HUES48 (cell line): ENCODE measurements around the gene MYO10.

Experiments
- H3K27ac ChIP-seq: one replicate; pipeline ENCODE4 v1.7.0; 2013; ENCODE audit warnings: low read depth, low read length, inconsistent platforms
- H3K27me3 ChIP-seq: 2 replicates; pipeline ENCODE4 v1.6.1; 2013; ENCODE audit warnings: mild to moderate bottlenecking, low read length; ENCODE audit not compliant: control insufficient read depth, insufficient read depth
- H3K36me3 ChIP-seq: 2 replicates; pipeline ENCODE4 v1.6.1; 2013; ENCODE audit warnings: low read length; ENCODE audit not compliant: control insufficient read depth, insufficient read depth
- H3K4me1 ChIP-seq: 2 replicates; pipeline ENCODE4 v1.6.1; 2013; ENCODE audit warnings: mild to moderate bottlenecking, low read length; ENCODE audit not compliant: control insufficient read depth, insufficient read depth
- H3K4me3 ChIP-seq: 2 replicates; pipeline ENCODE4 v1.5.1; 2013; ENCODE audit warnings: mild to moderate bottlenecking, low read depth, low read length
- H3K9ac ChIP-seq: 2 replicates; pipeline ENCODE4 v1.6.1; 2013; ENCODE audit warnings: mild to moderate bottlenecking, low read depth, low read length, moderate library complexity
- H3K9me3 ChIP-seq: 2 replicates; pipeline ENCODE4 v1.6.1; 2013; ENCODE audit warnings: low read length; ENCODE audit not compliant: control insufficient read depth, insufficient read depth

MYO10 gene

GRCh38 chr5:16970260-16970659 lies 34.2 kb upstream of the MYO10 start:
- no peak overlapping the region for H3K9ac ChIP-seq
- no peaks in the 10 kb centered on the region for H3K36me3 ChIP-seq
- H3K9me3 ChIP-seq, result no peaks in the 10 kb centered on the region
- H3K4me3 ChIP-seq, result no peak overlapping the region
- H3K4me1 ChIP-seq, result peaks cover 9% of the 10 kb centered on the region
- H3K27ac ChIP-seq, result no peak overlapping the region
- H3K27me3 ChIP-seq, result no peaks in the 10 kb centered on the region

- Histone ChIP-seq H3K27me3 (no peaks in the 10 kb centered on the region), H3K27ac (no peak overlapping the region), H3K9ac (no peak overlapping the region), H3K4me1 (peaks cover 9% of the 10 kb centered on the region; the same call in 1 of the 2 replicates), H3K36me3 (no peaks in the 10 kb centered on the region), H3K4me3 (no peak overlapping the region), H3K9me3 (no peaks in the 10 kb centered on the region)
Observed at GRCh38 chr5:16965581-16965980, 29.5 kb upstream of the MYO10 start.

- Histone ChIP-seq H3K27ac (no peak overlapping the region), H3K4me1 (peaks cover 9% of the 10 kb centered on the region; the same call in 1 of the 2 replicates), H3K4me3 (no peak overlapping the region), H3K9me3 (no peaks in the 10 kb centered on the region), H3K27me3 (no peaks in the 10 kb centered on the region), H3K9ac (no peak overlapping the region), H3K36me3 (no peaks in the 10 kb centered on the region)
Observed at GRCh38 chr5:16963821-16964220, 27.7 kb upstream of the MYO10 start.

GRCh38 chr5:16961131-16961530 lies 25.0 kb upstream of the MYO10 start:
- Histone ChIP-seq H3K27ac (no peak overlapping the region), H3K36me3 (no peaks in the 10 kb centered on the region), H3K4me1 (peaks cover 9% of the 10 kb centered on the region; the same call in 1 of the 2 replicates), H3K4me3 (no peak overlapping the region), H3K9me3 (no peaks in the 10 kb centered on the region), H3K9ac (no peak overlapping the region), H3K27me3 (no peaks in the 10 kb centered on the region)

- Histone ChIP-seq H3K4me1 (no peaks in the 10 kb centered on the region), H3K9ac (no peak overlapping the region), H3K9me3 (no peaks in the 10 kb centered on the region), H3K36me3 (no peaks in the 10 kb centered on the region), H3K27me3 (no peaks in the 10 kb centered on the region), H3K27ac (no peak overlapping the region), H3K4me3 (no peak overlapping the region)
Observed at GRCh38 chr5:16957304-16958196, 21.5 kb upstream of the MYO10 start.

- Histone ChIP-seq H3K27ac (no peak overlapping the region), H3K4me3 (no peak overlapping the region), H3K4me1 (no peaks in the 10 kb centered on the region), H3K27me3 (no peaks in the 10 kb centered on the region), H3K9me3 (no peaks in the 10 kb centered on the region), H3K36me3 (no peaks in the 10 kb centered on the region), H3K9ac (no peak overlapping the region)
Observed at GRCh38 chr5:16953729-16954128, 17.6 kb upstream of the MYO10 start.

GRCh38 chr5:16952968-16953671 lies 17.0 kb upstream of the MYO10 start:
- Histone ChIP-seq H3K9me3 (no peaks in the 10 kb centered on the region), H3K27me3 (no peaks in the 10 kb centered on the region), H3K9ac (no peak overlapping the region), H3K4me1 (no peaks in the 10 kb centered on the region), H3K4me3 (no peak overlapping the region), H3K36me3 (no peaks in the 10 kb centered on the region), H3K27ac (no peak overlapping the region)

GRCh38 chr5:16946725-16947124 lies 10.6 kb upstream of the MYO10 start:
- H3K27me3 ChIP-seq, result no peaks in the 10 kb centered on the region
- no peaks in the 10 kb centered on the region for H3K36me3 ChIP-seq
- no peak overlapping the region for H3K4me3 ChIP-seq
- H3K9ac ChIP-seq, result no peak overlapping the region
- no peaks in the 10 kb centered on the region for H3K4me1 ChIP-seq
- H3K9me3 ChIP-seq, result peaks cover 6% of the 10 kb centered on the region; the same call in 1 of the 2 replicates
- no peak overlapping the region for H3K27ac ChIP-seq

- Histone ChIP-seq H3K9ac (no peak overlapping the region), H3K27ac (no peak overlapping the region), H3K4me3 (no peak overlapping the region), H3K4me1 (no peaks in the 10 kb centered on the region; the same call in 1 of the 2 replicates), H3K27me3 (no peaks in the 10 kb centered on the region; the same call in 1 of the 2 replicates), H3K9me3 (peaks cover 6% of the 10 kb centered on the region; the same call in 1 of the 2 replicates), H3K36me3 (no peaks in the 10 kb centered on the region)
Observed at GRCh38 chr5:16944816-16945562, 8.9 kb upstream of the MYO10 start.

GRCh38 chr5:16943846-16944678 lies 8.0 kb upstream of the MYO10 start:
- Histone ChIP-seq H3K27me3 (peaks cover 2% of the 10 kb centered on the region; the same call in 1 of the 2 replicates), H3K9me3 (peaks cover 6% of the 10 kb centered on the region; the same call in 1 of the 2 replicates), H3K36me3 (no peaks in the 10 kb centered on the region), H3K4me3 (no peak overlapping the region), H3K4me1 (peaks cover 8% of the 10 kb centered on the region; the same call in 1 of the 2 replicates), H3K27ac (no peak overlapping the region), H3K9ac (no peak overlapping the region)
